ENCODE data around the gene PIEZO2.

DNA sequence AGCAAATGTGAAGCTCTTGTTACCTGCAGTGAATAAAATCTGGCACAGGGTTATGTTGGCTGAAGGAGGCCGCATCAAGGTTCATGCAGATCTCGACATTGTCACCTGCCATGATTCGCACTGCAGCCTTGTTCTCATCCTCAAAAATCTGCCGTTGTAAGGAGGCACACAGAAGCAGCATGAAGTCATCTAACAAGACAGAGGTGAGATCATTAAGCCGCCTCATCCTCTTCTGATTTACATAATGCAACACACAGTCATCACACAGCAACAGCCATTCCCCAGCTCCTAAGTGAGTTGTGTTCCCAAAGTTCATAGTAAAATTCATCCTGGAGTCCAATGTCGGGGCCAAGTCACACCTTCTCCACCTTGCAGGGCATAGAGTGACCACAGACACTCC lies 391.4 kb downstream of the PIEZO2 start:
- no peak for TF ChIP-seq POLR2AphosphoS5 (IDR thresholded peaks at IDR 0.05)
- TF ChIP-seq EP300 (conservative IDR thresholded peaks at IDR 0.05; ENCODE audit: poor library complexity, severe bottlenecking): no peak
- TF ChIP-seq, protein P1, sequence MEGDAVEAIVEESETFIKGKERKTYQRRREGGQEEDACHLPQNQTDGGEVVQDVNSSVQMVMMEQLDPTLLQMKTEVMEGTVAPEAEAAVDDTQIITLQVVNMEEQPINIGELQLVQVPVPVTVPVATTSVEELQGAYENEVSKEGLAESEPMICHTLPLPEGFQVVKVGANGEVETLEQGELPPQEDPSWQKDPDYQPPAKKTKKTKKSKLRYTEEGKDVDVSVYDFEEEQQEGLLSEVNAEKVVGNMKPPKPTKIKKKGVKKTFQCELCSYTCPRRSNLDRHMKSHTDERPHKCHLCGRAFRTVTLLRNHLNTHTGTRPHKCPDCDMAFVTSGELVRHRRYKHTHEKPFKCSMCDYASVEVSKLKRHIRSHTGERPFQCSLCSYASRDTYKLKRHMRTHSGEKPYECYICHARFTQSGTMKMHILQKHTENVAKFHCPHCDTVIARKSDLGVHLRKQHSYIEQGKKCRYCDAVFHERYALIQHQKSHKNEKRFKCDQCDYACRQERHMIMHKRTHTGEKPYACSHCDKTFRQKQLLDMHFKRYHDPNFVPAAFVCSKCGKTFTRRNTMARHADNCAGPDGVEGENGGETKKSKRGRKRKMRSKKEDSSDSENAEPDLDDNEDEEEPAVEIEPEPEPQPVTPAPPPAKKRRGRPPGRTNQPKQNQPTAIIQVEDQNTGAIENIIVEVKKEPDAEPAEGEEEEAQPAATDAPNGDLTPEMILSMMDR (IDR thresholded peaks at IDR 0.05; ENCODE audit: poor library complexity, severe bottlenecking): no peak
- TF ChIP-seq, protein P2, sequence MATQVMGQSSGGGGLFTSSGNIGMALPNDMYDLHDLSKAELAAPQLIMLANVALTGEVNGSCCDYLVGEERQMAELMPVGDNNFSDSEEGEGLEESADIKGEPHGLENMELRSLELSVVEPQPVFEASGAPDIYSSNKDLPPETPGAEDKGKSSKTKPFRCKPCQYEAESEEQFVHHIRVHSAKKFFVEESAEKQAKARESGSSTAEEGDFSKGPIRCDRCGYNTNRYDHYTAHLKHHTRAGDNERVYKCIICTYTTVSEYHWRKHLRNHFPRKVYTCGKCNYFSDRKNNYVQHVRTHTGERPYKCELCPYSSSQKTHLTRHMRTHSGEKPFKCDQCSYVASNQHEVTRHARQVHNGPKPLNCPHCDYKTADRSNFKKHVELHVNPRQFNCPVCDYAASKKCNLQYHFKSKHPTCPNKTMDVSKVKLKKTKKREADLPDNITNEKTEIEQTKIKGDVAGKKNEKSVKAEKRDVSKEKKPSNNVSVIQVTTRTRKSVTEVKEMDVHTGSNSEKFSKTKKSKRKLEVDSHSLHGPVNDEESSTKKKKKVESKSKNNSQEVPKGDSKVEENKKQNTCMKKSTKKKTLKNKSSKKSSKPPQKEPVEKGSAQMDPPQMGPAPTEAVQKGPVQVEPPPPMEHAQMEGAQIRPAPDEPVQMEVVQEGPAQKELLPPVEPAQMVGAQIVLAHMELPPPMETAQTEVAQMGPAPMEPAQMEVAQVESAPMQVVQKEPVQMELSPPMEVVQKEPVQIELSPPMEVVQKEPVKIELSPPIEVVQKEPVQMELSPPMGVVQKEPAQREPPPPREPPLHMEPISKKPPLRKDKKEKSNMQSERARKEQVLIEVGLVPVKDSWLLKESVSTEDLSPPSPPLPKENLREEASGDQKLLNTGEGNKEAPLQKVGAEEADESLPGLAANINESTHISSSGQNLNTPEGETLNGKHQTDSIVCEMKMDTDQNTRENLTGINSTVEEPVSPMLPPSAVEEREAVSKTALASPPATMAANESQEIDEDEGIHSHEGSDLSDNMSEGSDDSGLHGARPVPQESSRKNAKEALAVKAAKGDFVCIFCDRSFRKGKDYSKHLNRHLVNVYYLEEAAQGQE (IDR thresholded peaks at IDR 0.05; ENCODE audit: borderline replicate concordance): no peak
- TF ChIP-seq MXI1 (conservative IDR thresholded peaks at IDR 0.05; ENCODE audit: poor library complexity, severe bottlenecking): no peak
- TF ChIP-seq RAD21 (conservative IDR thresholded peaks at IDR 0.05): no peak
